SH-SY5Y (cell line): ENCODE data around the gene RBP4.

Source experiments
- GATA2 ChIP-seq: IDR thresholded peaks from 2 replicates; pipeline ENCODE4 v1.6.1; 2011; ENCODE audit warnings: mild to moderate bottlenecking, low read depth, low read length
- GATA3 ChIP-seq: IDR thresholded peaks from 2 replicates; pipeline ENCODE4 v1.6.1; 2011; ENCODE audit warnings: low read depth, mild to moderate bottlenecking, low read length, moderate library complexity

- TF ChIP-seq GATA2 (no peak), GATA3 (no peak)
Observed at GRCh38 chr10:93579089-93579488, 21.9 kb downstream of the RBP4 start.
